Measurements from ENCODE around the gene DMD.
A peak's percentile ranks its signal among the peaks of the same experiment; 100 is the strongest.

Gene DMD

DNA sequence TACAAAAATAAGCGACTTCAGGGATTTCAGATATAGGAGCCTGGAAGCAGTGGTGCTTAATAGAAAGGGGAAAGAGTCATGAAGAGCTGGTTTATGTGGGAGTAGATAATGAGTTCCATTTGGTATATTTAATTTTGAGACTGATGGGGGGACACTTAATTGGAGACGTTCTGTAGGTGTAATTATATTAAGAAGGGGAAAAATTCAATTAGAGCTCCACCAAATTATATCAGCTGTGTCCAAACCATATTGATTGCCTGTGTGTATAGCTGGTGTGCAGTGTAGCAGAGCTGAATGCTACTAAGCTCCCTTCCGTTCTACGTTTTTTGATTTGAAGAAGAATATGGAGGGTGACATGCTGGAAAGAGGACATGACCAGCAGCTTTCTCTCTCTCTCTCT, 282.3 kb downstream of the DMD start:
- in situ Hi-C loops (cut with HindIII; ENCODE audit: low sequenced_read_pairs): no loop called here

GRCh38 chrX:32896088-32896487, 315.3 kb downstream of the DMD start:
- DNase-seq (ENCODE audit: low read depth, low spot score): no peak
- in situ Hi-C loops (cut with HindIII; ENCODE audit: low sequenced_read_pairs): no loop called here
- no peak overlapping the region for H3K4me3 ChIP-seq (ENCODE audit: low read depth, low read length)
- TF ChIP-seq, protein P1, sequence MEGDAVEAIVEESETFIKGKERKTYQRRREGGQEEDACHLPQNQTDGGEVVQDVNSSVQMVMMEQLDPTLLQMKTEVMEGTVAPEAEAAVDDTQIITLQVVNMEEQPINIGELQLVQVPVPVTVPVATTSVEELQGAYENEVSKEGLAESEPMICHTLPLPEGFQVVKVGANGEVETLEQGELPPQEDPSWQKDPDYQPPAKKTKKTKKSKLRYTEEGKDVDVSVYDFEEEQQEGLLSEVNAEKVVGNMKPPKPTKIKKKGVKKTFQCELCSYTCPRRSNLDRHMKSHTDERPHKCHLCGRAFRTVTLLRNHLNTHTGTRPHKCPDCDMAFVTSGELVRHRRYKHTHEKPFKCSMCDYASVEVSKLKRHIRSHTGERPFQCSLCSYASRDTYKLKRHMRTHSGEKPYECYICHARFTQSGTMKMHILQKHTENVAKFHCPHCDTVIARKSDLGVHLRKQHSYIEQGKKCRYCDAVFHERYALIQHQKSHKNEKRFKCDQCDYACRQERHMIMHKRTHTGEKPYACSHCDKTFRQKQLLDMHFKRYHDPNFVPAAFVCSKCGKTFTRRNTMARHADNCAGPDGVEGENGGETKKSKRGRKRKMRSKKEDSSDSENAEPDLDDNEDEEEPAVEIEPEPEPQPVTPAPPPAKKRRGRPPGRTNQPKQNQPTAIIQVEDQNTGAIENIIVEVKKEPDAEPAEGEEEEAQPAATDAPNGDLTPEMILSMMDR (IDR thresholded peaks at IDR 0.05; ENCODE audit: low read depth, low read length): no peak

More for the DNA sequence above, 282.3 kb downstream of the DMD start:
- TF ChIP-seq, protein P1 (IDR thresholded peaks at IDR 0.05; ENCODE audit: low read depth, low read length): no peak
- H3K4me3 ChIP-seq (ENCODE audit: low read depth, low read length): no peak overlapping the region
- no peak for DNase-seq (ENCODE audit: low read depth, low spot score)

- in situ Hi-C loops (cut with HindIII; ENCODE audit: low sequenced_read_pairs): no loop called here
- TF ChIP-seq, protein P1 (IDR thresholded peaks at IDR 0.05; ENCODE audit: low read depth, low read length): no peak
- no peak for DNase-seq (ENCODE audit: low read depth, low spot score)
- H3K4me3 ChIP-seq (ENCODE audit: low read depth, low read length): no peak overlapping the region
Observed at GRCh38 chrX:32894679-32895078, 316.7 kb downstream of the DMD start.

DNA sequence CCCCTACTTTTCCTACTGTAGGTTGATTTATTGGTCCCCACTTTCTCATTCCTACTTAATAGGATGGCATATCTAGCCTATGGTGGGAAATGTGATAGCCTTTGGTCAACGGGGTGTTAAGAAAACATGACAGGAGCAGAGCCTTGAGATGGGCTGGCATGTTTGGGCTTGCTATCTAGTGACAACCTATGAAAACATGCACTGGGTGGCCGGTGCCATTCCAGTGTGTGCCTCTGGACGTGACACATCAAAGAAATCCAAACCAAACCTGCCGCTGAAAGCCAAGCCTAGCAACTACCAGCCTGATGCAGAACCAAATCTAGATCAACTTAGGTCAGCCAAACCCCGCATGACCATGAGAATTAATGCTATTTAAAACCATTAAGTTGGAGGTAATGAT, 317.6 kb downstream of the DMD start:
- DNase-seq (ENCODE audit: low read depth, low spot score): no peak
- TF ChIP-seq, protein P1 (IDR thresholded peaks at IDR 0.05; ENCODE audit: low read depth, low read length): no peak
- in situ Hi-C loops (cut with HindIII; ENCODE audit: low sequenced_read_pairs): no loop called here
- H3K4me3 ChIP-seq (ENCODE audit: low read depth, low read length): no peak overlapping the region

DNA sequence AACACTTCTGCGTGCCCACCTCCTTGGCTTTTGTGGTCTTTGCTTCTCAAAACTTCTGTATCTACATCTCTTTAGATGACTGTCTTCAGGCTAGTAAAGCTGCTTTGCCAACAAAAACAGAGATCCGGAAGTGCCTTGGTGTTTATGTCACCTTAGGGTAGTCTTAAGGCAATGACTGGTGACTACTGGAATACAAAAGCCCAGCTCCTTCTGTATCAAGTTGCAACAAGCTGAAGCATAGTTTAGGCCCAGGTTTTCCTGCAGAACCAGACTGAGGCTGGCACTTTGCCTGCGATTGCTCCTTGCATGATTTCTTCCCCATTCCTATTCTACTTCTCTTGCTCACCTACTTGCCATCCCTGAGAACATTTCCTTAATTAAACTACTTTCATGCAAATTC, 333.8 kb downstream of the DMD start:
- H3K4me3 ChIP-seq (ENCODE audit: low read depth, low read length): no peak overlapping the region
- TF ChIP-seq, protein P1 (IDR thresholded peaks at IDR 0.05; ENCODE audit: low read depth, low read length): no peak
- DNase-seq (ENCODE audit: low read depth, low spot score): peak; percentile 7
- in situ Hi-C loops (cut with HindIII; ENCODE audit: low sequenced_read_pairs): no loop called here

GRCh38 chrX:32874839-32875238, 336.5 kb downstream of the DMD start:
- DNase-seq (ENCODE audit: low read depth, low spot score): no peak
- in situ Hi-C loops (cut with HindIII; ENCODE audit: low sequenced_read_pairs): no loop called here

More at GRCh38 chrX:32874839-32875238, 336.5 kb downstream of the DMD start:
- H3K4me3 ChIP-seq (ENCODE audit: low read depth, low read length): no peak overlapping the region
- TF ChIP-seq, protein P1 (IDR thresholded peaks at IDR 0.05; ENCODE audit: low read depth, low read length): no peak

Data from astrocyte of the spinal cord (primary cell).